H9 (cell line): ENCODE results near the gene TEX44. TPM values are rescaled to one million over a fixed set of nuclear protein-coding genes. Genes with fewer than 3 reads are reported as not detected.

Experiments used
- DNase-seq: peaks from one replicate; pipeline ENCODE4 v3.0.0-alpha.2; 2017
- H2AFZ ChIP-seq: one replicate; pipeline ENCODE4 v1.6.1; 2013; ENCODE audit warnings: mild to moderate bottlenecking, low read length, control low read depth, moderate library complexity
- H2AK5ac ChIP-seq: 2 replicates; pipeline ENCODE4 v1.6.1; 2013; ENCODE audit warnings: low read length, control low read depth, mixed read lengths; ENCODE audit not compliant: insufficient read length
- H2BK120ac ChIP-seq: one replicate; pipeline ENCODE4 v1.6.1; 2013; ENCODE audit warnings: low read depth, mild to moderate bottlenecking, low read length, control low read depth, inconsistent platforms; ENCODE audit not compliant: poor library complexity, severe bottlenecking
- H2BK12ac ChIP-seq: 2 replicates; pipeline ENCODE4 v1.6.1; 2013; ENCODE audit warnings: low read length, control low read depth, mixed read lengths, low read depth; ENCODE audit not compliant: insufficient read length
- H2BK15ac ChIP-seq: 2 replicates; pipeline ENCODE4 v1.6.1; 2013; ENCODE audit warnings: low read depth, low read length, control low read depth
- H2BK20ac ChIP-seq: one replicate; pipeline ENCODE4 v1.6.1; 2013; ENCODE audit warnings: low read depth, mild to moderate bottlenecking, low read length, control low read depth, inconsistent platforms; ENCODE audit not compliant: poor library complexity, severe bottlenecking
- H2BK5ac ChIP-seq: 2 replicates; pipeline ENCODE4 v1.6.1; 2013; ENCODE audit warnings: low read length, control low read depth, mixed read lengths; ENCODE audit not compliant: insufficient read length
- H3K14ac ChIP-seq: 2 replicates; pipeline ENCODE4 v1.6.1; 2013; ENCODE audit warnings: low read length, control low read depth; ENCODE audit not compliant: insufficient read depth
- H3K18ac ChIP-seq: 2 replicates; pipeline ENCODE4 v1.6.1; 2013; ENCODE audit warnings: low read depth, mild to moderate bottlenecking, mixed read lengths, low read length, control low read depth; ENCODE audit not compliant: insufficient read length
- H3K23ac ChIP-seq: 2 replicates; pipeline ENCODE4 v1.6.1; 2013; ENCODE audit warnings: low read length, control low read depth, mixed read lengths, low read depth; ENCODE audit not compliant: insufficient read length
- H3K23me2 ChIP-seq: 2 replicates; pipeline ENCODE4 v1.6.1; 2013; ENCODE audit warnings: low read depth, mild to moderate bottlenecking, mixed read lengths, low read length, control low read depth; ENCODE audit not compliant: insufficient read length, poor library complexity, severe bottlenecking
- H3K27ac ChIP-seq: 2 replicates; pipeline ENCODE4 v1.5.1; 2013; ENCODE audit warnings: low read length, control low read depth, mixed read lengths, low read depth; ENCODE audit not compliant: insufficient read length
- H3K27me3 ChIP-seq: 2 replicates; pipeline ENCODE4 v1.6.1; 2013; ENCODE audit warnings: low read length, control low read depth, inconsistent platforms; ENCODE audit not compliant: insufficient read depth
- H3K4ac ChIP-seq: 2 replicates; pipeline ENCODE4 v1.6.1; 2013; ENCODE audit warnings: low read depth, mild to moderate bottlenecking, control low read depth, inconsistent platforms, low read length, moderate library complexity
- H3K4me1 ChIP-seq: 2 replicates; pipeline ENCODE4 v1.6.1; 2013; ENCODE audit warnings: low read length, control low read depth, inconsistent platforms; ENCODE audit not compliant: insufficient read depth
- H3K4me2 ChIP-seq: 2 replicates; pipeline ENCODE4 v1.6.1; 2013; ENCODE audit warnings: low read length, control low read depth, mixed read lengths; ENCODE audit not compliant: insufficient read length, insufficient read depth
- H3K56ac ChIP-seq: 2 replicates; pipeline ENCODE4 v1.6.1; 2013; ENCODE audit warnings: low read depth, mild to moderate bottlenecking, mixed read lengths, low read length, control low read depth; ENCODE audit not compliant: insufficient read length
- H3K79me1 ChIP-seq: 2 replicates; pipeline ENCODE4 v1.6.1; 2013; ENCODE audit warnings: low read depth, mild to moderate bottlenecking, moderate library complexity, low read length, control low read depth, inconsistent platforms; ENCODE audit not compliant: insufficient read depth, poor library complexity, severe bottlenecking
- H3K79me2 ChIP-seq: 2 replicates; pipeline ENCODE4 v1.6.1; 2013; ENCODE audit warnings: low read length, control low read depth, inconsistent platforms; ENCODE audit not compliant: insufficient read depth
- H3K9ac ChIP-seq: 2 replicates; pipeline ENCODE4 v1.6.1; 2013; ENCODE audit warnings: low read length, control low read depth, mixed read lengths; ENCODE audit not compliant: insufficient read length; ENCODE audit errors: extremely low read depth
- H3K9me3 ChIP-seq: one replicate; pipeline ENCODE4 v1.6.1; 2013; ENCODE audit warnings: low read depth, low read length, inconsistent platforms; ENCODE audit not compliant: control insufficient read depth
- H3T11ph ChIP-seq: one replicate; pipeline ENCODE4 v1.6.1; 2013; ENCODE audit warnings: mild to moderate bottlenecking, low read length, control low read depth, inconsistent platforms
- H4K20me1 ChIP-seq: one replicate; pipeline ENCODE4 v1.6.1; 2013; ENCODE audit not compliant: control insufficient read depth, insufficient read length, insufficient read depth
- H4K5ac ChIP-seq: 2 replicates; pipeline ENCODE4 v1.6.1; 2013; ENCODE audit warnings: low read depth, mild to moderate bottlenecking, mixed read lengths, low read length, control low read depth; ENCODE audit not compliant: insufficient read length
- H4K8ac ChIP-seq: replicated peaks from 2 replicates; pipeline ENCODE4 v1.6.1; 2013; ENCODE audit warnings: low read length, control low read depth, mixed read lengths, low read depth; ENCODE audit not compliant: insufficient read length
- H4K91ac ChIP-seq: 2 replicates; pipeline ENCODE4 v1.6.1; 2013; ENCODE audit warnings: low read depth, mild to moderate bottlenecking, moderate library complexity, mixed read lengths, low read length, control low read depth; ENCODE audit not compliant: insufficient read length
- H3K27ac Mint-ChIP-seq, 3 experiments: 2 replicates in 2 of 3; 3 replicates in 1 of 3; pipeline ENCODE4 v1.8.0; 2020 to 2021; ENCODE audit warnings: mixed read lengths in 3 of 3, mild to moderate bottlenecking in 1 of 3, moderate library complexity in 1 of 3
- H3K27me3 Mint-ChIP-seq: 2 replicates; pipeline ENCODE4 v1.8.0; 2021; ENCODE audit warnings: low read depth, mild to moderate bottlenecking, moderate library complexity, mixed read lengths
- H3K36me3 Mint-ChIP-seq, 3 experiments: 2 replicates in 2 of 3; 3 replicates in 1 of 3; pipeline ENCODE4 v1.8.0; 2020 to 2021; ENCODE audit warnings: low read depth in 3 of 3, mixed read lengths in 3 of 3; ENCODE audit not compliant: insufficient read depth in 1 of 3
- H3K4me1 Mint-ChIP-seq, 2 experiments: 2 replicates each; pipeline ENCODE4 v1.8.0; 2020; ENCODE audit warnings: mixed read lengths in 2 of 2
- H3K4me3 Mint-ChIP-seq, 2 experiments: 2 replicates in 1 of 2; 3 replicates in 1 of 2; pipeline ENCODE4 v1.8.0; 2020 to 2021; ENCODE audit warnings: mild to moderate bottlenecking in 2 of 2, mixed read lengths in 2 of 2, moderate library complexity in 1 of 2
- H3K9me3 Mint-ChIP-seq, 2 experiments: 2 replicates in 1 of 2; 3 replicates in 1 of 2; pipeline ENCODE4 v1.8.0; 2020; ENCODE audit warnings: mild to moderate bottlenecking in 2 of 2, mixed read lengths in 2 of 2, moderate library complexity in 1 of 2
- CTCF ChIP-seq: fragments of 200-600 bp; sonication (generic); conservative IDR thresholded peaks from 3 replicates; pipeline ENCODE4 v1.8.0; 2021; ENCODE audit warnings: antibody characterized with exemption, mild to moderate bottlenecking
- WGBS: extraction: QIAGEN DNeasy Blood & Tissue Kit; methylation state at CpG from one replicate; pipeline ENCODE4 v1.1.7; 2013; ENCODE audit warnings: missing lambda C conversion rate, low lambda C conversion rate, mixed read lengths; ENCODE audit not compliant: insufficient read length; ENCODE audit errors: extremely low coverage; 5-methylcytosine and 5-hydroxymethylcytosine counted together
- total RNA-seq: library from RNA; stranded (reverse); gene quantifications from 2 replicates; pipeline ENCODE4 v1.2.1, GENCODE V29; 2021

The TEX44 gene
- total RNA-seq, 1 experiment from 2014 or later, result not detected

DNA sequence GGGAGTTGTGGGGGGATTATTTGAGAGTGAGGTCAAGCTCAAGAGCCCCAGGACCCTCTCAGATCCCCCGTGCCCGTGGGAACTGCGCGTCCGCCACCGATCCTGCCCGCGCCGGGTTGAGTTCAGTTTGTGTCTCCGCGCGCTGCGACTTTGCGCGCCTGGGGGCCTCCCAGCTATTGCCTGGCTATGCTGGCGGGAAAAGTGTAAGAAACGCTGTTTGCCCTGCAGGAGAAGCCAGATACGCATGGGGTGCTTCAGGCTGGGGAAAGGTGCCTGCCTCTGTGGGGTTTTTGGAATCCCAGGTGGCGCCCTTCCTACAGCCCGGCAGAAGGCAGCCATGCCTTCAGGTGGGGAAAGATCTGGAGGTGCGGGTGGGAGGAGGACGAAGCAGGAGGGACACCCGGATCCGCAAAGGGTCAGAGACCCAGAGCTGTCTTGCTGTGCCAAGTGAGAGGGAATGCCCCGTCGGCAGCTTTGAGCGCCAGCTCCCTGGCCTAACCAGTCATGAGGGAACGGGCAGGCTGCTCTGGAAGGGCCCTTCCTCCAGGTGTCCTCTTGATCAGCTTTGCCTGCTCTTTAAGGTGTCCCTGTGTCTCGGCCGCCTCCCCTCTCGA lies 22.5 kb downstream of the TEX44 start:
- Histone ChIP-seq H2BK120ac (peak overlapping the region; percentile 85), H3K9me3 (no peaks in the 10 kb centered on the region), H3K4ac (peak overlapping the region; percentile 96), H3K14ac (peak overlapping the region; percentile 94), H2AFZ (no peak overlapping the region), H2BK12ac (no peak overlapping the region), H3K4me1 (0 out of 2 replicates have a peak, but pooled peaks cover 2% of the 10 kb centered on the region), H3K9ac (peak overlapping the region; percentile 78), H3K4me2 (peak overlapping the region; percentile 63), H2BK20ac (no peak overlapping the region), H3K56ac (no peak overlapping the region), H3K27ac (peak overlapping the region; percentile 95), H4K20me1 (no peaks in the 10 kb centered on the region), H3K27me3 (no peaks in the 10 kb centered on the region), H3K23me2 (peaks cover 13% of the 10 kb centered on the region), H4K8ac (no peak overlapping the region), H4K5ac (peak overlapping the region; percentile 48), H3K79me1 (no peaks in the 10 kb centered on the region), H3K23ac (no peak overlapping the region), H3T11ph (peak overlapping the region; percentile 62), H3K79me2 (no peaks in the 10 kb centered on the region), H2BK5ac (no peak overlapping the region), H3K18ac (peak overlapping the region; percentile 87), H2BK15ac (no peak overlapping the region; the same call in 1 of the 2 replicates), H4K91ac (peak overlapping the region; percentile 92), H2AK5ac (no peak overlapping the region)
- Mint-ChIP-seq H3K27me3 (no peaks in the 10 kb centered on the region; the same call in 1 of the 2 replicates), H3K9me3 (no peaks in the 10 kb centered on the region; a peak in 1 of 5 replicates), H3K36me3 (no peaks in the 10 kb centered on the region), H3K27ac (peak overlapping the region; percentile 96 to 98 (median 97)), H3K4me3 (peak overlapping the region; percentile 68 to 71), H3K4me1 (peaks cover 49 to 56% of the 10 kb centered on the region in 2 experiments)
- TF ChIP-seq CTCF, result no peak; the same call in 2 of the 3 replicates
- no CpG with 5 or more reads among the region's 31 CpGs for WGBS
- peak; percentile 69 for DNase-seq
